A673 (cell line): Measurements from ENCODE around the gene LAS1L. TPM values are rescaled to one million over a fixed set of nuclear protein-coding genes. Genes with fewer than 3 reads are reported as not detected.

Experiments
- BruUV-seq: library from RNA; stranded (reverse); fragments of 400-500 nt; replicated peaks from 2 replicates; lab custom pipeline; 2021; lab: Mats Ljungman, UMichigan
- CTCF ChIA-PET: fragments of 300-600 bp; sonication (Branson Sonifier 250); formaldehyde crosslinking; loops from one replicate; lab custom pipeline; 2022; ENCODE audit warnings: antibody characterized with exemption; lab: Charles Lee
- POLR2A ChIA-PET: fragments of 300-600 bp; sonication (Branson Sonifier 250); formaldehyde crosslinking; loops from one replicate; lab custom pipeline; 2022; ENCODE audit warnings: antibody characterized with exemption; ENCODE audit not compliant: low non-redundant PET; lab: Charles Lee
- DNase-seq: peaks from one replicate; pipeline ENCODE4 v3.0.0-alpha.2; 2015; ENCODE audit warnings: low spot score
- H3K27ac ChIP-seq: fragments of 200-600 bp; sonication (generic); 2 replicates; pipeline ENCODE4 v1.5.1; 2016; ENCODE audit warnings: mixed run types, low read depth, mild to moderate bottlenecking, mixed read lengths, antibody characterized with exemption, low read length; ENCODE audit not compliant: poor library complexity, severe bottlenecking
- H3K27me3 ChIP-seq: fragments of 200-600 bp; sonication (generic); replicated peaks from 2 replicates; pipeline ENCODE4 v1.6.1; 2017; ENCODE audit warnings: mixed run types, low read depth, mild to moderate bottlenecking, mixed read lengths, antibody characterized with exemption, low read length; ENCODE audit not compliant: insufficient read depth, poor library complexity
- H3K36me3 ChIP-seq: fragments of 200-600 bp; sonication (generic); 2 replicates; pipeline ENCODE4 v1.6.1; 2016; ENCODE audit warnings: mixed run types, mild to moderate bottlenecking, mixed read lengths, antibody characterized with exemption, low read length; ENCODE audit not compliant: insufficient read depth, poor library complexity, severe bottlenecking
- H3K4me1 ChIP-seq: fragments of 200-600 bp; sonication (generic); 2 replicates; pipeline ENCODE4 v1.6.1; 2017; ENCODE audit warnings: mixed run types, mild to moderate bottlenecking, mixed read lengths, antibody characterized with exemption, low read length; ENCODE audit not compliant: insufficient read depth, poor library complexity, severe bottlenecking
- H3K4me3 ChIP-seq: fragments of 200-600 bp; sonication (generic); 2 replicates; pipeline ENCODE4 v1.5.1; 2016; ENCODE audit warnings: low read depth, mixed run types, mild to moderate bottlenecking, mixed read lengths, low read length; ENCODE audit not compliant: poor library complexity, severe bottlenecking
- H3K9me3 ChIP-seq: fragments of 200-600 bp; sonication (generic); 2 replicates; pipeline ENCODE4 v1.6.1; 2016; ENCODE audit warnings: mixed run types, low read depth, mild to moderate bottlenecking, mixed read lengths, antibody characterized with exemption, low read length; ENCODE audit not compliant: poor library complexity, severe bottlenecking
- CTCF ChIP-seq: fragments of 300-800, 200-600 bp; sonication (generic); conservative IDR thresholded peaks from 2 replicates; pipeline ENCODE4 v1.5.1; 2017; ENCODE audit warnings: low read depth, mild to moderate bottlenecking, antibody characterized with exemption, low read length, moderate library complexity, mixed read lengths
- EZH2 ChIP-seq: fragments of 200-600 bp; sonication (generic); IDR thresholded peaks from 2 replicates; pipeline ENCODE4 v1.6.1; 2017; ENCODE audit warnings: borderline replicate concordance, low read depth, mild to moderate bottlenecking, mixed read lengths, antibody characterized with exemption, low read length; ENCODE audit not compliant: poor library complexity, severe bottlenecking
- intact Hi-C: fragments of 100-400 bp; cut with micrococcal nuclease; formaldehyde crosslinking; loops from one replicate; pipeline ENCODE4 v1.10.0; 2022; ENCODE audit not compliant: unreplicated experiment
- total RNA-seq: library from RNA; stranded (reverse); gene quantifications from 2 replicates; pipeline ENCODE4 v1.2.3, GENCODE V29; 2021

LAS1L gene
- total RNA-seq, 1 experiment from 2014 or later: 66.9 TPM

DNA sequence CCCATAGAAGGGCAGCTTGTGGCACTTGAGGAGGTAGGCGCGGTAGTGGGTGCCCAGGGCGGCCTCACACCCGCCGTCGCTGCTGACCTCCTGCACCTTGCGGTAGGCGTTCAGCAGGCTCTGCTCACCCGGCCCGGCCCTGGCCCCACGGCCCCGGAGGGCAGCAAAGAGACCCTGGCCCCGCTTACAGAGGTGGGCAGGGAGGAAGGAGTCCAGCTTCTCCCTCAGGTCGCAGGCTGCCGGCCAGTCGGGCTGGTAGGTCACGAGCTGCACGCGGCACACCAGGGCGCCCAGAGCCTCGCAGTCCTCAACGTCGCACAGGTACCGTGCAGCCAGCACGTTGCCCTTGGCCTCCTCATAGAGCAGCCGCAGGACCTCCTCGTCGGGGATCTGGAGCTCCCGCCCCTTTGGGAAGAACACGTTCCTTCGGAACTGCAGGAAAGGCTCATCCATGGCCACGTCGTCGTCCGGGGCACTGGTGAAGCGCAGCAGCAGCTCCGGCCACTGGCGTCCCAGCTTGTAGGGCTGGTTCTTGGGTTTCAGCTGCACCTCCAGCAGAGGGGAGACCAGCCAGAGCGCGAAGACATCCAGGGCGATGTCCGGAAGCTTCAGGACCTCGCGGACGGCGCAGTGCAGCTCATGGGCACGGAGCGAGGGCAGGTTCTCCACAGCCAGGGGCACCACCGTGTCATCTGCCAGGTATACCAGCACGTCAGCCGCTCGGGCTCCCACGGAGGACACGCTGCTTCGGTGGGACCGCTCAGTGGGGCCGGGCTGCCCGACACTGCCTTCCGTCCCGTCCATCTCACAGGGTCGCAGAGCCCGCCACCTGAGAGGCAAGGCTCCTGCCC, 17.1 kb upstream of the LAS1L start:
- no peaks in the 10 kb centered on the region for H3K4me1 ChIP-seq
- no TSS peak for BruUV-seq
- ChIA-PET CTCF (no interaction called here), POLR2A (no interaction called here)
- H3K27ac ChIP-seq: no peak overlapping the region
- H3K36me3 ChIP-seq: no peaks in the 10 kb centered on the region
- no peaks in the 10 kb centered on the region for H3K27me3 ChIP-seq
- TF ChIP-seq CTCF (no peak), EZH2 (no peak)
- H3K4me3 ChIP-seq: no peak overlapping the region
- intact Hi-C loops: no loop called here
- no peaks in the 10 kb centered on the region for H3K9me3 ChIP-seq
- no peak for DNase-seq

GRCh38 chrX:65551086-65551485, 16.5 kb upstream of the LAS1L start:
- H3K9me3 ChIP-seq: no peaks in the 10 kb centered on the region
- no peaks in the 10 kb centered on the region for H3K27me3 ChIP-seq
- H3K27ac ChIP-seq: no peak overlapping the region
- H3K4me3 ChIP-seq: no peak overlapping the region
- no TSS peak for BruUV-seq
- intact Hi-C loops: no loop called here
- DNase-seq: no peak
- H3K4me1 ChIP-seq: no peaks in the 10 kb centered on the region
- CTCF ChIA-PET: no interaction called here
- POLR2A ChIA-PET: no interaction called here
- TF ChIP-seq EZH2 (no peak), CTCF (no peak)
- no peaks in the 10 kb centered on the region for H3K36me3 ChIP-seq

DNA sequence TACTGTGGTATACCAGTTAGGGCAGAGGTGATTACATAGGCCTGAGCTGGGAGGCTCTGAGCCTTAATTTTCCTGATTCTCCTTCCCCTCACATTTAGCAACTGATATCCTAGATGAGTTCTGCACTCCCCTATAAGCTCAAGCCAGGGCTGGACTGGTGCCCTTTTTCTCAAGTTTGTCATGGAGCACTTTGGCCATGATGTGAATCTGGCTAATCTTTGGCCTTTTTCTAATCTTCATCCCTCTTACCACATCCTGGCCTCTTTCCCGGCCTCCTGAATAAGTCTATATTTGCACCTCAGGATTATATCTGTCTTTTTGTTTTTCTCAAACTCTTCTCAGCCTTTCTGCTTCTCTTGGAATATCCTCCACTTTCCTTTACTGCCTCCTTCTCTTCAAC, 10.9 kb upstream of the LAS1L start:
- no peak for TF ChIP-seq CTCF
- TF ChIP-seq EZH2: no peak
- Histone ChIP-seq H3K36me3 (no peaks in the 10 kb centered on the region), H3K27me3 (no peaks in the 10 kb centered on the region), H3K9me3 (no peaks in the 10 kb centered on the region), H3K4me3 (no peak overlapping the region), H3K4me1 (no peaks in the 10 kb centered on the region), H3K27ac (no peak overlapping the region)
- ChIA-PET POLR2A (no interaction called here), CTCF (no interaction called here)
- intact Hi-C loops: no loop called here
- DNase-seq: no peak
- BruUV-seq: no TSS peak
